GM18907 (cell line): ENCODE data around the gene ARHGEF10L.

Experiments used
- ATAC-seq: cut with Tn5 transposase; IDR thresholded peaks from one replicate; pipeline ENCODE4 v1.9.1; 2021; ENCODE audit warnings: mild to moderate bottlenecking, moderate library complexity; ENCODE audit not compliant: unreplicated experiment

Gene ARHGEF10L

GRCh38 chr1:17588048-17588871 lies 48.8 kb downstream of the ARHGEF10L start:
- no peak for ATAC-seq

- ATAC-seq = no peak
Measured at GRCh38 chr1:17591814-17592430, 52.4 kb downstream of the ARHGEF10L start.

- ATAC-seq = no peak
Measured at GRCh38 chr1:17594026-17594425, 54.5 kb downstream of the ARHGEF10L start.

GRCh38 chr1:17594690-17595601 lies 55.4 kb downstream of the ARHGEF10L start:
- no peak for ATAC-seq

- no peak for ATAC-seq
Measured at GRCh38 chr1:17595602-17595925, 56.1 kb downstream of the ARHGEF10L start.

GRCh38 chr1:17596186-17596585 lies 56.7 kb downstream of the ARHGEF10L start:
- no peak for ATAC-seq

- ATAC-seq = no peak
Measured at GRCh38 chr1:17596651-17597509, 57.4 kb downstream of the ARHGEF10L start.

GRCh38 chr1:17597651-17598050 lies 58.2 kb downstream of the ARHGEF10L start:
- ATAC-seq = no peak

- no peak for ATAC-seq
Measured at GRCh38 chr1:17598251-17598650, 58.8 kb downstream of the ARHGEF10L start.

GRCh38 chr1:17599291-17599953 lies 59.9 kb downstream of the ARHGEF10L start:
- no peak for ATAC-seq

GRCh38 chr1:17599954-17600300 lies 60.4 kb downstream of the ARHGEF10L start:
- no peak for ATAC-seq

- ATAC-seq = no peak
Measured at GRCh38 chr1:17600321-17600720, 60.8 kb downstream of the ARHGEF10L start.

- no peak for ATAC-seq
Measured at GRCh38 chr1:17601643-17602382, 62.3 kb downstream of the ARHGEF10L start.

- no peak for ATAC-seq
Measured at GRCh38 chr1:17603091-17603841, 63.8 kb downstream of the ARHGEF10L start.

- no peak for ATAC-seq
Measured at GRCh38 chr1:17605582-17606344, 66.3 kb downstream of the ARHGEF10L start.

GRCh38 chr1:17606826-17607440 lies 67.4 kb downstream of the ARHGEF10L start:
- ATAC-seq = no peak
